ENCODE data around the gene ZACN.

- no peak for TF ChIP-seq CTCF (IDR thresholded peaks at IDR 0.05; ENCODE audit: insufficient read depth, low read length, poor library complexity, severe bottlenecking)
- no peak for TF ChIP-seq EZH2phosphoT487 (conservative IDR thresholded peaks at IDR 0.05; ENCODE audit: low read length)
Measured at GRCh38 chr17:76122431-76123190, 43.6 kb downstream of the ZACN start.
